ENCODE results near the gene ADRA2B. TPM values are rescaled to one million over a fixed set of nuclear protein-coding genes. Genes with fewer than 3 reads are reported as not detected.

The ADRA2B gene
- total RNA-seq, 1 experiment from 2014 or later = 0.47 TPM

- no peak for TF ChIP-seq TCF7L2 (IDR thresholded peaks at IDR 0.05; ENCODE audit: borderline replicate concordance, extremely low read depth, insufficient read depth, insufficient read length)
- TF ChIP-seq FOSL1 (IDR thresholded peaks at IDR 0.05; ENCODE audit: low read depth) = no peak
- TF ChIP-seq ZFX (IDR thresholded peaks at IDR 0.05) = no peak
- no peak for TF ChIP-seq SP1 (IDR thresholded peaks at IDR 0.05; ENCODE audit: low read depth)
- no peak for TF ChIP-seq JUND (IDR thresholded peaks at IDR 0.05)
Measured at GRCh38 chr2:96164459-96165184, 48.3 kb upstream of the ADRA2B start (continued).

- CTCF ChIA-PET = no interaction called here
- no peak overlapping the region for H3K4me2 ChIP-seq (ENCODE audit: low read length)
- H3K9me3 ChIP-seq (ENCODE audit: control insufficient read depth in 1 of 2, insufficient read depth in 1 of 2, low read depth in 1 of 2, low read length in 2 of 2) = no peaks in the 10 kb centered on the region
- no peaks in the 10 kb centered on the region for H3K9me2 ChIP-seq (ENCODE audit: insufficient read depth)
- TF ChIP-seq SIN3A (IDR thresholded peaks at IDR 0.05; ENCODE audit: low read depth) (no peak), EZH2phosphoT487 (IDR thresholded peaks at IDR 0.05; ENCODE audit: borderline replicate concordance) (no peak), FOSL1 (IDR thresholded peaks at IDR 0.05; ENCODE audit: low read depth) (no peak), EZH2 (IDR thresholded peaks at IDR 0.05) (no peak), JUND (IDR thresholded peaks at IDR 0.05) (no peak), ELF1 (IDR thresholded peaks at IDR 0.05; ENCODE audit: borderline replicate concordance, low read depth) (no peak), YY1 (IDR thresholded peaks at IDR 0.05; ENCODE audit: extremely low read depth, insufficient replicate concordance, low read depth, low read length) (no peak), ZFX (IDR thresholded peaks at IDR 0.05) (no peak), POLR2AphosphoS5 (IDR thresholded peaks at IDR 0.05; ENCODE audit: low read depth, low read length) (no peak), TCF7L2 (IDR thresholded peaks at IDR 0.05; ENCODE audit: borderline replicate concordance, extremely low read depth, insufficient read depth, insufficient read length) (no peak), SRF (IDR thresholded peaks at IDR 0.05; ENCODE audit: low read depth) (no peak), SP1 (IDR thresholded peaks at IDR 0.05; ENCODE audit: low read depth) (no peak), EGR1 (IDR thresholded peaks at IDR 0.05; ENCODE audit: low read depth) (no peak)
- TF ChIP-seq, protein P1, sequence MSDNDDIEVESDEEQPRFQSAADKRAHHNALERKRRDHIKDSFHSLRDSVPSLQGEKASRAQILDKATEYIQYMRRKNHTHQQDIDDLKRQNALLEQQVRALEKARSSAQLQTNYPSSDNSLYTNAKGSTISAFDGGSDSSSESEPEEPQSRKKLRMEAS (IDR thresholded peaks at IDR 0.05) = no peak
- TF ChIP-seq, protein P2, sequence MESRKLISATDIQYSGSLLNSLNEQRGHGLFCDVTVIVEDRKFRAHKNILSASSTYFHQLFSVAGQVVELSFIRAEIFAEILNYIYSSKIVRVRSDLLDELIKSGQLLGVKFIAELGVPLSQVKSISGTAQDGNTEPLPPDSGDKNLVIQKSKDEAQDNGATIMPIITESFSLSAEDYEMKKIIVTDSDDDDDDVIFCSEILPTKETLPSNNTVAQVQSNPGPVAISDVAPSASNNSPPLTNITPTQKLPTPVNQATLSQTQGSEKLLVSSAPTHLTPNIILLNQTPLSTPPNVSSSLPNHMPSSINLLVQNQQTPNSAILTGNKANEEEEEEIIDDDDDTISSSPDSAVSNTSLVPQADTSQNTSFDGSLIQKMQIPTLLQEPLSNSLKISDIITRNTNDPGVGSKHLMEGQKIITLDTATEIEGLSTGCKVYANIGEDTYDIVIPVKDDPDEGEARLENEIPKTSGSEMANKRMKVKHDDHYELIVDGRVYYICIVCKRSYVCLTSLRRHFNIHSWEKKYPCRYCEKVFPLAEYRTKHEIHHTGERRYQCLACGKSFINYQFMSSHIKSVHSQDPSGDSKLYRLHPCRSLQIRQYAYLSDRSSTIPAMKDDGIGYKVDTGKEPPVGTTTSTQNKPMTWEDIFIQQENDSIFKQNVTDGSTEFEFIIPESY (IDR thresholded peaks at IDR 0.05; ENCODE audit: extremely low read depth, insufficient replicate concordance, low read length) = no peak
- no peak overlapping the region for H2AFZ ChIP-seq (ENCODE audit: low read depth, low read length, poor library complexity, severe bottlenecking)
- intact Hi-C loops (cut with micrococcal nuclease) = no loop called here
- H4K20me1 ChIP-seq (ENCODE audit: insufficient read depth) = no peaks in the 10 kb centered on the region
- BruUV-seq (replicated peaks) = no TSS peak
- H3K79me2 ChIP-seq (ENCODE audit: insufficient read depth, low read length) = no peaks in the 10 kb centered on the region
- no peak overlapping the region for H3K27ac ChIP-seq (ENCODE audit: low read depth, low read length)
- RAD21 ChIA-PET (ENCODE audit: low non-redundant PET in 1 of 2, low total read pairs in 2 of 2, uncharacterized antibody in 2 of 2, unreplicated experiment in 2 of 2) = no interaction called here
- DNase-seq (ENCODE audit: low read depth, low spot score) (no peak), ATAC-seq (no peak)
- H3K36me3 ChIP-seq (ENCODE audit: control insufficient read depth in 1 of 2, insufficient read depth in 2 of 2, low read length in 2 of 2) = no peaks in the 10 kb centered on the region
- no peaks in the 10 kb centered on the region for H3K4me1 ChIP-seq (ENCODE audit: control insufficient read depth in 1 of 2, insufficient read depth in 2 of 2, low read length in 2 of 2)
- no peak overlapping the region for H3K4me3 ChIP-seq (replicated peaks in 1 of 2; ENCODE audit: low read depth in 1 of 2, low read length in 2 of 2)
- POLR2A ChIA-PET = interaction anchor here (0.7 kb wide), 1 partner anchor 44 kb away, joined by 3 read pairs; the partner anchor contains the start of gene STARD7
- no peak overlapping the region for H3K9ac ChIP-seq (ENCODE audit: low read length)
- H3K27me3 ChIP-seq (ENCODE audit: insufficient read depth, low read length) = no peaks in the 10 kb centered on the region
Measured at GRCh38 chr2:96163768-96164429, 47.5 kb upstream of the ADRA2B start.

All from HCT116 (cell line).